ENCODE results near the gene ARHGAP18.

GRCh38 chr6:129539032-129539431 lies 170.9 kb downstream of the ARHGAP18 start:
- TF ChIP-seq CTCF (conservative IDR thresholded peaks at IDR 0.05; ENCODE audit: low read depth in 2 of 2) (0 out of 4 replicates have a peak, but pooled peaks of 1 of the 2 experiments have one; percentile 14), POLR2AphosphoS5 (IDR thresholded peaks at IDR 0.05; ENCODE audit: low read depth) (no peak), EZH2phosphoT487 (IDR thresholded peaks at IDR 0.05; ENCODE audit: unreplicated experiment) (no peak)
